GM12865 (cell line): Measurements from ENCODE around the gene CFAP58.

Experiments used
- DNase-seq: peaks from one replicate; pipeline ENCODE4 v3.0.0; 2010; ENCODE audit warnings: low read depth
- H3K4me3 ChIP-seq: 2 replicates; pipeline ENCODE4 v1.5.1; 2011; ENCODE audit warnings: mild to moderate bottlenecking, low read depth, low read length, control low read depth
- TF ChIP-seq, protein P1 (sequence below): IDR thresholded peaks from 2 replicates; pipeline ENCODE4 v1.5.1; 2011; ENCODE audit warnings: low read length, control low read depth, low read depth, inconsistent platforms; ENCODE audit not compliant: insufficient read depth; ENCODE audit errors: missing control alignments

Gene CFAP58

DNA sequence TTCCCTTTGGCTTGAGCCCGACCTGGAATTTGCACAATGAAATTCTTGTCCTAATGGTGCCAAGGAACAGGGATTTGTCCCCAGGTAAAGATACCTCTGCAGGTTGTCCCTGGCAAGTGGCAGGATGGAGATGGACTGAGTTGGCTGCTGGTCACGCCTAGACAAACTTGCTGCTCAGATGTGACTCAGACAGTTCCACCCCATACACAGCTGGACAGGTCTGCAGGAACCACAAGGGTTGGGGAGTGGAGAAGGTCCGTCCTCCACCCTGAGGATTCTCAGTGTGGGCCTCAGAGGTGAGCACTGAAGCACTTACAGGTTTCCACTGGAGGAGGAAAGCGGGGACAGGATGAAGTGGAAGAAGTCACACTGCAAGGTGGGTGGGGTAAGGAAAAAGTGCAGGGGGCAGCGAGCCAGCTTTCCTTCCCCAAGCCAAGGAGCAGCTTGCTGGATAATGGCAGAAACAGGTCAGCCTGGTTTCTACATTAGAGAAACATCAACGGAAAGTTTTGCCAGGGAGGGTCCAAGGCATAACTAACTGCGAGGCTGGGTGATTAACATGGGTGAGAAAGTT, 35.8 kb upstream of the CFAP58 start:
- DNase-seq, result no peak
- H3K4me3 ChIP-seq, result no peak overlapping the region
- TF ChIP-seq, protein P1, sequence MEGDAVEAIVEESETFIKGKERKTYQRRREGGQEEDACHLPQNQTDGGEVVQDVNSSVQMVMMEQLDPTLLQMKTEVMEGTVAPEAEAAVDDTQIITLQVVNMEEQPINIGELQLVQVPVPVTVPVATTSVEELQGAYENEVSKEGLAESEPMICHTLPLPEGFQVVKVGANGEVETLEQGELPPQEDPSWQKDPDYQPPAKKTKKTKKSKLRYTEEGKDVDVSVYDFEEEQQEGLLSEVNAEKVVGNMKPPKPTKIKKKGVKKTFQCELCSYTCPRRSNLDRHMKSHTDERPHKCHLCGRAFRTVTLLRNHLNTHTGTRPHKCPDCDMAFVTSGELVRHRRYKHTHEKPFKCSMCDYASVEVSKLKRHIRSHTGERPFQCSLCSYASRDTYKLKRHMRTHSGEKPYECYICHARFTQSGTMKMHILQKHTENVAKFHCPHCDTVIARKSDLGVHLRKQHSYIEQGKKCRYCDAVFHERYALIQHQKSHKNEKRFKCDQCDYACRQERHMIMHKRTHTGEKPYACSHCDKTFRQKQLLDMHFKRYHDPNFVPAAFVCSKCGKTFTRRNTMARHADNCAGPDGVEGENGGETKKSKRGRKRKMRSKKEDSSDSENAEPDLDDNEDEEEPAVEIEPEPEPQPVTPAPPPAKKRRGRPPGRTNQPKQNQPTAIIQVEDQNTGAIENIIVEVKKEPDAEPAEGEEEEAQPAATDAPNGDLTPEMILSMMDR, result no peak

DNA sequence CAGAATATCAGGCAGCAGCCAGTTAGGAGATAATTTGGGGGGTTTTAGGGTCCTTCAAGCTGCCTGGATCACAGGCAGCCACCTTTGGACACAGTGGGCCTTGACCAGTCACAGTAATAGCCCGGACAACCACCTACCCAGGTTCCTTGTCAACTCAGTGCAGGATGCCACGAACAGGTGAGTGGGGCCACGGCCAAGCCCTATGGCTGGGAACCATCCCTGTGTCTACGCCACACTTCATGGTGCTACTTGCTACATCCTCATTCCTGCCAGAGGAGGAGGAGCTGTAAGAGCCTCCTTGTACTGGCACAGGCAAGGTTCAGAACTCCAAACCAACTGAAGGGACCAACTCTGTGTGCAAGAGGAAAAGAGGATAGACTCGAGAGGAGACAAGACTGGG, 35.3 kb upstream of the CFAP58 start:
- no peak for DNase-seq
- H3K4me3 ChIP-seq, result no peak overlapping the region
- TF ChIP-seq, protein P1, result no peak

DNA sequence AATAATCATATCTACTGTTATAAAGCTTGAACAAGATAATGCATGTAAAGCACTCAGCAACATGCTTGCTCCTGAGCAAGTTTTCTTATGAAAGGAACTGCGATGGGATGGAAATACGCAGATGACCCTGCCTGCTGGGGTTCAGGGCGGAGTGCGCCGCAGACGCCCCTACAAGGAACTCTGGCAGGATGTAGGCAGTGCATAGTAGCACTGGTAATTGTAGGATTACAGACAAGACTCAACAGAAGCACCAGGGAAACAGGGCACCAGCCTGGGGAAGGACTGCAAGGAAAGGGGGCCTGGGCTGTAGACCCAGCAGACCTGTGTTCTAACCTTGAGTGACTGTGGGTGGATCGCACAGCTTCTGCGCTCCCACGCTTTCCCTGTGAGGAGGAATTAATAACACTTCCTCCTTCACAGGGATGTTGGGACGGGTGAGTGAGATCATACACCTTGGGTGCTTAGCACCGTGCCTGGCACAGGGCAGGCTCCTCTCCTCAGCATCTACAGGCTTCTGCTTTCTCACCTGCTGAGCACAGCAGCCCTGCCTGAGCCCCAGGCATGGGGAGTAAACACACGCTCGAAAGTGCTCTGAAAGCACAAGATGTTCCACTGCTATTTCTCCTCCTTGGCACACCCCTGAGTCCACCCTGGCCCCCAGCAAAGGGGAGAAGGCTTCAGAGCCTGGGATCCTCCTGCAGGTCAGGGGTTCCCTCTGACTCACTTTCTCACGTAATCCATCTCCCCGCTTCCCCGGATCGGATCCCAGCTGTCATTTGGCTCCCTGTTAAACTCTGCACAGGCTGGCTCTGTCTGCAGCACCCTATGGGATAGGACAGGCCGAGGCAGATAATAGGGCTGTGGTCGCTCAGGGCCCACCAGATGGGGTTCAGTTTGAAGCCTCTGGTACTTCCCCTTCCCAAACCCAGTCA, 34.6 kb upstream of the CFAP58 start:
- no peak for DNase-seq
- no peak overlapping the region for H3K4me3 ChIP-seq
- TF ChIP-seq, protein P1, result no peak

DNA sequence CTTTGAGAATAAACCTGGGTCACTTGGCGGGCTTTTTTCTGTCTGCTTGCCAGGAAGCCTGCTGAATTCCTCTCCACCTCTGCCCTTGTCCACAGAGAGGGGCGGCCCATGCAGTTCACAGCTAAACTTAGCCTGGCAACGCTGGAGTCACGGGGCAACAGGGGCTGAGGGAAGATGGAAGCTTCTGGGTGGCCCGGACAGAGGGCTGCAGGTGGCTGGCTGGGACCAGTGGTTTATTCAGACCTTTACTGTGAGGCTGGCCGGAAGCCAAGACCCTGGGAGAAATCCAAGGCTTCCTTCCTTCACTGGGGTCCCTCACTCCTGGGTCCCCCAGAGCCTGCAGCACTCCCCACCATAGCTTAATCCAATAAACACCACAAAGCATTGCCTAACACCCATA, 32.4 kb upstream of the CFAP58 start:
- no peak for DNase-seq
- TF ChIP-seq, protein P1, result no peak
- H3K4me3 ChIP-seq, result no peak overlapping the region

DNA sequence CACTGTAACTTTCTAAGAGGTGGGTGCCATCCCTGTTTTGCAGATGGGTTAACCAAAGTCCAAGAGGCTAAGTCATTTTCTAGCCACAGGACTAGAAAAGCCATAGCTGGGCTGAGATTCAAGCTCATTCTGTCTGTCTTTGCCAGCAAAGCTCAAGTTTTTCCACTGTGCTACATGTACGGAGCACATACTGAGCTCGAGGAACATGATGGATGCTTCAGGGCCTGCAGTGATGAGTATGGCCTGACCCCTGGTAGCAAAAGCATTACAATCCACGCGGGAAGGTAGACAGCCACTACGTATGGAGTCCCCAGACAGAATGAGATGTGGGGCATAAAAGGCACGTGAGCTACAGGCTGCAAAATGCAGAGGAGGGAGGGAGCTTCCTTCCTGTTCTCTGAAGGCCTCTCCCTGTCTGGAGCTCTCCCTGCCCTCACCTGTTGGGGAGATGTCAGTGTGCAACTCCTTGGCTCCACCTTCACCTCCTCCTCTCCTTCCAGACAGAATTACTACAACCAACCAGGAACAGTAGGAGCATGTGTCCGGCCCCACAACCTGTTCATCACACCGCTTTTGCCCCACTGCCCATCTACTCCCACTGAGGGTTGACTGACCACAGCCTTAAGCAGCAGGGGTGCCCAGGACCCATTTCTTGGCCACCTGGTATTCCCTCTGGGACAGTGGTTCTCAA, 31.8 kb upstream of the CFAP58 start:
- H3K4me3 ChIP-seq, result no peak overlapping the region
- TF ChIP-seq, protein P1, result no peak
- no peak for DNase-seq

DNA sequence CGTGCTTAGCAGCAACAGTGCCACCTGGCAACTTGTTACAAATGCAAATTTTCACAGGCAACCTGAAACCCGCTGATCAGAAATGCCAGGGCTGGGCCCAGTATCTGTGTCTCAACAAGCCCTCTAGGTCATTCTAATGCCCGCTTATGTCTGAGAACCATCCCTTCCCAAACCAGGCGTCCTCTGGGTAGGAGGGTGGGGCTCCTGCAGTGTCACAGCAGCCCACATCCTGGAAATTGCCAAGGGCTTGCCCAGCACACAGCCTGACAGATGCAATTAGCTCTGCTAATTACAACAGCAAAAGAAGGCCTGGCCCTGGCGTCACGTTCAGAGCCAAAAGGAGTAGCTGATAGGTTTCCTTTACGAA, 31.2 kb upstream of the CFAP58 start:
- TF ChIP-seq, protein P1, result no peak
- H3K4me3 ChIP-seq, result no peak overlapping the region
- peak; percentile 38 for DNase-seq
